Hippocampal formation (tissue), 2 donors: Measurements from ENCODE around the gene FOXF1.

Experiments
- DNase-seq, 2 donors: peaks; one replicate each; lab custom pipeline; 2025; lab: John Stamatoyannopoulos, UW

Gene FOXF1

DNA sequence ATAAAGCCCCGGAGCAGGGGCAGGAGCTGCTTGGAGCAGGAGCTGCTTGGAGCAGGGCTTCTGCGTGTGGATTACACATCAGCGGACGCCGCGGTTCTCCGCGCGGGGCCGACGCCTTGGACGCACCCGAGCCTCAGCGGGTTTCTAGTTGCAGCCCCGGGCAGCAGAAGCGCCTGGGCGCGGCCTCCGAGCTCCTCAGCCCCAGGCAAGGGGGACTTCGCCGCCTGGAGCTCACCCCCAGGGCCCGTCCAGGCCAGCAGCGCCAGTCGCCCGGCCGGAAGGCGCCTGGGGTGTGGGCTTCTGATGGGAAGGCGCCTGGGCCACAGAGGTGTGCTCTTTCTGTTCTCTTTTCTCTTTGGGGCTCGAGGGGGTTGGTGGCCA, 6.3 kb downstream of the FOXF1 start:
- no peak for DNase-seq

DNA sequence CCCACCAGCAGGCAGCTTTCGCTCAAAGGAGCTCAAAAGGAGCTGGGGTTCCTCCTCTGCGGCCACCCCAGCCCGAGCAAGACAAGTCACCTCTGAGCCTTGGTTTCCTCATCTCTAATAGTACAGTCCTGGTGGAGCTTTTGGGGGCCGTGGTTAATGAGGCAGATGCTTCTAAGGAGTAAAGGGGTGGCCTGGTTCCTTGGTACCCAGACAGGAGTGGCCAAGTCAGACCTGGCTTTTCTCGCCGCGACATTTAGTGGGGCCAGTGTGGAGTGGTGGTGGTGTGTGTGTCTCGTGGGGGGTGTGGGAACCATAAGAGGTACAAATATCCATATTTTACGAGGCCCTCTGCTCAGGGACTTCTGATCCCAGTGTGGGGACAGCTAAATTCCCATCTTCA, 6.7 kb downstream of the FOXF1 start:
- no peak for DNase-seq

DNA sequence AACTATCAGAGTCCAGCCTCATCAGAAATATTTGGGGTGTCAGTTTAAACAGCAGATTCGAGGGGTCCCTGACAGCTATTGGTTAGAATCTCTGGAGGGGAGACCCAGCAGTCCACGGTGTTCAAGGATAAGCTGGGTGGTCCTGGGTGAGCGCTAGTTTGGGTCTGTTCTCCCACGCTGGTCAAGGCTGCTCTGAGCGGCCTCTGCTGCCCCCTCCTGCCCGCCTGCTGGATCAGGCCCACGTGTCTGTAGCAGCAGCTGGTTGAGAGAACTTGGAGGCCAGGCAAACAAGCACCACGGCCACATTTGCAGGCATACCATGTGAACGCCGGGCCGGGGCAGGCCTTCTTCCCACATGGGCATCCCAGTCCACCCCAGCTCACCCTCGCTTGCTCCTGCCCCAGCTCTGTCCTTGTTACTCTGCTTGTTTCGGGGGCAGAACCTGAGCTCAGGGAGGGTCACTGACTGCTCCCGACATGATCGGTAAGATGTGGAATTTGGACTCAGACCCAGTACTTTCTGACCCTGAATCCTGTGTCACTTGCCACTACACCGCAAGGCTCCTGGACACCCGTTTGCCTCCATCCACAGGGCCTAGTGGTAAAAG, 7.4 kb downstream of the FOXF1 start:
- DNase-seq: peak in 1 of 2 donors; percentile 51

DNA sequence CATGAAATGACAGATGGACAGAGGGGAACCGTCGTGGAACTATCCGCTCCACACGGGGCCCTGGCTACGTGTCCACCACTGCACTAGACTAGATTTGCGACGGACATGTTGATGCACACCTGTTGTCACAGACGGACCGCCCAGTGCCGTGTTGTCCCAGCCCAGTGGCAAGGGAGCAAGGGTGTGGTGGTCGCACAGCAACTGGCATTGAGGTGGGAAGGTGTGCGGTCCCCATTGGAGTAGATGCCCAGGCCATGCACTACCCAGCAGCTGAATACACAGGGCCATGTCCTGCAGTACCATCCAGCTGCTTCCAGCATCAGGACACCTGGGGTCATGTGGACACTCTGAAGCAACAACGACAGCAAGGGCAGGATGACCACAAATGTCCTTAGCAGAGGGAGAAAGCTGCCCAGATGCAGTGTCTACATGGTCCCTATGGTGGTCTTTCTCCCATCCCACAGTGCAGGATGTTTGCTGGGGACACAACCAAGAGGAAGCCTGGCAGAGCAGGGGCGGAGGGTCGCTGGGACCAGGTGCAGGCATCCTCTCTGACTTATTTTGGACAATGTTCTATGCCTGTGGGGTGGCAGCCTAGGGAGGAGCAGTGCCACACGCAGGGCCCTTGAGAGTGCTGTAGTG, 8.8 kb downstream of the FOXF1 start:
- DNase-seq: no peak

DNA sequence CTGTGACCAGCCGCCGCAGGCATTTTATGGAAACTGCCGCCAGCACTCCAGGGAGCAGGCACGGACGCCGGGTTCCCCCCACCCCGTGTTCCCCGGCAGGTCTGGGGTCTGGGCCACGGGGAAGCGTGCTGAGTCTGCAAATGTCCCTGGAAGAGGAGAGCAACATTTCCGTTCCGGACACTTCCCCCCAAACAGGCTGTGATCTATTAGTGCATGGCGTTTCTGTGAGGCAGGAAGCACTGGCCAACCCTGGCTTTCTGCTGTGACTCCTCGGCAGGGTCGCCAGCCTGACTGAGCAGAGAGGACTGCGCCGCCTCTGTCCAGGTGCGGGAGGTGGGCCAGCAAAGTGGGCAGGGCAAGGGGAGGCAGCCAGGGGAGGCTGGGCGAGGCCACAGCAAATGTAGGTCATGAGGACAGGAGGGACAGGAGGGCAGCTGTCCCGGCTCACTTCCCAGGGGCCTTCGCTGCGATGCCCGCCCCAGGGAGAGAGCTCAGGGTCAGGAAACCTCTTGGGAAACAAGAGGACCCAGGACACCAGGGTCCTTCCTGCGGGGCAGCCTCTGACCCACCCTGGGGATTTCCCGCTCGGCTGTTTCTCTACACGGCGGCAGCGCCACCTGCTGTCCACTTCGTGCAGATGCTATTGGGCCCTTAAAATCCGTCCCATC, 9.5 kb downstream of the FOXF1 start:
- DNase-seq: peak; percentile 8 to 9

DNA sequence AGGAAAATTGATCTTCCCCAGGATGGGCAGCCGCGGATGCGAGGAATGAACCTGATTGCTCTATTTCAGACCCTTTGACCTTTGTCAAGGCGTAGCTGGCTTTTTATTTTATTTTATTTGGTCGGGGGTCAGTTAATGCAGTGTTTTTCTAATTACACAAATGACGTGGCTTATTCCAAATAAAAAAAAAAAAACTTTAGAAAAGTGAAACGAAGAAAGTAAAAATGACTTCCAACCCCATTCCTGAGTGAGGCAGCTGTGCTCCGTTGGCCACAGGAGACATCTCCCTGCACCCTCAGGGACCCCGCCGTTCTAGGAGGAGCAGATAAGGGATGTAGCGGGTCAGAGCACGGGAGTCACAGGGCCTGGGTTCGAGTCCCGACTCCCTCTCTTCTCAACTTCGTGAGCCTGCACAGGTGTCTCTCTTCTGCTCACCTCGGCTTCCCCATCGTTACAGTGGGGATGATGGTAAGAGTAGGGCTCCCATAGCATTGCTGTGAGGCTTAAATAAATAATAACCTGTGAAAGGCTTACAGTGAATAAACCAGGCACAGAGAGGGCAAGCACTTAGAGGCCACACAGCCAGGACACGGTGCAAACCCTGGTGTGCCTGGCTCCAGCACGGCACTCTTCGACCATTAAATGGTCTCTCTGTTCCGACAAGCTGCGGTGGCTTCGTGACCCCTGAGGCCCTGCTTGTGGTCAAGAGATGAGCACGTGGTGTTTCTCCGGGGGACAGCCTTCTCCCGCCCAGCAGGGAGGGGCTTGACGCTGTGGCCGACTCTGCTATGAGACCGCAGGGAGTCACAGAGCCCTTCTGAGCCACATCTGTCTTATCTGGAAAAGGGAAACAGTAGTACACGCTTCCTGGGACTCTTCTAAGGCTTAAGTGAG, 10.2 kb downstream of the FOXF1 start:
- DNase-seq: no peak

DNA sequence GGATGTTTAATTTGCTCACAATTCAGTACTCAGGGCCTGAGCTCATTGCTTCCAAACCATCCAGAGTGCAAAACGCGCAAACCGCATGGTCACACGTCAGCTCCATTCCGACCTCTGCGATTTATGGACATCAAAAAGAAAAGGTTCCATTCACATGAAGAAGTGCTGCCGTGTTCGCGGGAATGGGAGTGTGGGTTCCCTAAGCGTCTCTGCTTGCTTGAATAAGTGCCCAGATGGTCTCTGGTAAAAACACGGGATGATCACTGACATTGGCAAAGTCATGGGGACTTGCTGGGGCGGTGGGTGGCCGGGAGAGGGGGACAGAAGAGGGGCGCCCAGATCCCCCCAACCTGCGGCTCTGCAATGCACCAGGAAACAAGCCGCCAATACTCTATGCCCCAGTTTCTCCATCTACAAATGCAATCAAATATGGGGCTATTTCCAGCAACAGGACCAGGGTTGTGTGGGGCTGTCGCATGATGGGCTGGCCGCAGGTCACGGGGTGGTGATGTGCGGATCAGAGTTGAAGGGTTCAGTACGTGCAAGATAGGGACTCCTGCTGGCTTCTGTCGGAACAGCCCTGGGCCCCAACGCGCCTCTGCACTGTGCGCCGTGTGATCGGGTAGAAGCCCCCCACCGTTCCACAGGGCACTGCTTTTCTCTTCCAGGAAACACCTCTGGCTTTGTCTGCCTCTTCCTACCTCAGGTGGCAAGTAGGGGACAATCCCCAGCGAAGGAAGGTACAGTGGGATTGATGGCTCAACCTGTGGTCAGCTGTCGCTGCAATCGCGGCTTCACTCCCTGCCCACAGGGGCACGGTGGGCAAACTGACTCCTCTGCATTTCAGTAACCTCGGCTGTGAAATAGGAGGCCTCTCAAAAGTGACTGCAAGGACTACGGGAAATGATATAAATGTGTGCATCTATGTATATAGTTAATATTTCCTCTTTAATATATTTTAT, 11.2 kb downstream of the FOXF1 start:
- no peak for DNase-seq

DNA sequence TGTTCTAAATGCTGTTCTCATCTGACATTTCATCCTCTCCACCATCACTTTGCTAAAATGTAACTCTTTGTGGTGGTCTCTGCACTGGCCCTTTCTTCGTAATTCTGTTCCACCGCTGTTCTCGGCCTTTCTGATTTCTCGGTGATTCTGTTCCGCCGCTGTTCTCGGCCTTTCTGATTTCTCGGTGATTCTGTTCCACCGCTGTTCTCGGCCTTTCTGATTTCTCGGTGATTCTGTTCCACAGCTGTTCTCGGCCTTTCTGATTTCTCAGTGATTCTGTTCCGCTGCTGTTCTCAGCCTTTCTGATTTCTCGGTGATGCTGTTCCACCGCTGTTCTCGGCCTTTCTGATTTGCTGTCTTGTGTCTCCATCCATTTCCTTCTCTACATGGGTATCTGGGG, 12.3 kb downstream of the FOXF1 start:
- DNase-seq: no peak

DNA sequence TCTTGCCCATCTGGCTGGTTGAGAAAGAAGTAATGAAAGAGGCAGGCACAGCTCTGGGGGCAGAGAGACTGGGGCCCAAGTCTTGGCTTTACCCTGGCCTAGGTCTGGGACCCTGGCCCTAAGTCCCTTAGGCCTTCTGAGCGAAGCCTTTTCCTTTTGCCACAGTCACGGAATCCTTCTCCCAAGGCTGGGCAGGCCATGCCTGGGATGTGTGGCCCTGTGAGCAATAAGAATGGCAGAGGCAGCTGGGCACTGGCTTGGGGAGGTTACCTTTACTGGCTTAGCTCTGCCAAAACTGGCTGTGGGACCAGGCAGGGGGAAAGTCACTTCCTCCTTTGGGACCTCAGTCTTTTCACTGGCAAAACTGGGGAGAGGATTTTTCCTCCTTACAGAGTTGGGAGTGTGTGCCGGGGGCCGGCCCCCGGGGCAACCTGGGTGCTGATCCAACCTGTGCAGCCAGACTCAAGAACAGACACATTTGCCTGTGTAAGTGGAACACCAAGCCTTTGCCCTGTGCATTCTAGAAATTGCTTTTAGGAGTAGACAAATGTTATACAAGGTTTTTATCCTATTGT, 12.9 kb downstream of the FOXF1 start:
- no peak for DNase-seq

DNA sequence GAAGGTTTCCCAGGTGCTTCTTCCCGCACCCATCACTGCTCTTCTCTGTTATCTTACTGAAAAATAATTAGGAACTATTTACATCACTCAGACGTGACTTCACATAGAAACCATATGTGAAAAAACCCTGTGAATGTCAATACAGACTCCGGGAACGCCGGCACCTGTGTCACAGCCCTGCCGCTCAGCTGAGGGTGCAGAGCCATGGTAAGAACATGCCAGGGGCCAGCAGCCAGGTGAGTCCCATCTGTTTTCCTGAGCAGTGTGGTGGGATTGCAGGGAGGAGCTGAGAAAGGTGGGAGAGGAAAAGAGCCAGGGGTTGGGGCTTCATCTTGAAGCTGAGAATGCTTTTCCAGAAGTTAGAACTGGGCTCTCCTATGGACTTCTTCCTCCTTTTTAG, 13.7 kb downstream of the FOXF1 start:
- DNase-seq: no peak

DNA sequence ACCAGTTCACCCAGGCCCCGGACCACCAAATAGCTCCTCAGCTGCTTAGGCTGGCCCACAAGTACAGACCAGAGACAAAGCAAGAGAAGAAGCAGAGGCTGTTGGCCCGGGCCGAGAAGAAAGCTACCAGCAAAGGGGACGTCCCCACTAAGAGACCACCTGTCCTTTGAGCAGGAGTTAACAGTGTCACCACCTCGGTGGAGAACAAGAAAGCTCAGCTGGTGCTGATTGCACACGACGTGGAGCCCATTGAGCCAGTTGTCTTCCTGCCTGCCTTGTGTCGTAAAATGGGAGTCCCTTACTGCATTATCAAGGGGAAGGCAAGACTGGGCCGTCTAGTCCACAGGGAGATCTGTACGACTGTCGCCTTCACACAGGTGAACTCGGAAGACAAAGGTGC, 15.4 kb downstream of the FOXF1 start:
- DNase-seq: no peak

DNA sequence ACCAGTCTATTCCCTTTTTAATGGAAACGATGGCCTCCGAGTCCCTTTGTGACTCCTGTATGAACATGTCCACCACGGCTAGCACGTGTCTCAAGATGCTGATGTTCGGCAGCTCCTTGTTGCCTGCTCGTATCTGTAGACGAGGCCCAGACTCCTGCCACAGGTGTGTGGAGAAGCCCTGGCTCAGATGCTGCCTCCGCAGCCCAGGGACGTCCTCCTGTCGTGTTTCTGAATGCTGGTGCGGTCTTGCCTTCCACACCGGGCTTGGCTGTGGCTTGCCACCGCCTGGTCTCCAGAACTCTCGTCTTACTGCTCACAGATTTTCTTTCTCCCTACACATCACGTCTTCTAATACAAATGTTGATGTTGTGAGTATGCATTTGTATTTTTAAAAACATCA, 17.0 kb downstream of the FOXF1 start:
- DNase-seq: no peak

DNA sequence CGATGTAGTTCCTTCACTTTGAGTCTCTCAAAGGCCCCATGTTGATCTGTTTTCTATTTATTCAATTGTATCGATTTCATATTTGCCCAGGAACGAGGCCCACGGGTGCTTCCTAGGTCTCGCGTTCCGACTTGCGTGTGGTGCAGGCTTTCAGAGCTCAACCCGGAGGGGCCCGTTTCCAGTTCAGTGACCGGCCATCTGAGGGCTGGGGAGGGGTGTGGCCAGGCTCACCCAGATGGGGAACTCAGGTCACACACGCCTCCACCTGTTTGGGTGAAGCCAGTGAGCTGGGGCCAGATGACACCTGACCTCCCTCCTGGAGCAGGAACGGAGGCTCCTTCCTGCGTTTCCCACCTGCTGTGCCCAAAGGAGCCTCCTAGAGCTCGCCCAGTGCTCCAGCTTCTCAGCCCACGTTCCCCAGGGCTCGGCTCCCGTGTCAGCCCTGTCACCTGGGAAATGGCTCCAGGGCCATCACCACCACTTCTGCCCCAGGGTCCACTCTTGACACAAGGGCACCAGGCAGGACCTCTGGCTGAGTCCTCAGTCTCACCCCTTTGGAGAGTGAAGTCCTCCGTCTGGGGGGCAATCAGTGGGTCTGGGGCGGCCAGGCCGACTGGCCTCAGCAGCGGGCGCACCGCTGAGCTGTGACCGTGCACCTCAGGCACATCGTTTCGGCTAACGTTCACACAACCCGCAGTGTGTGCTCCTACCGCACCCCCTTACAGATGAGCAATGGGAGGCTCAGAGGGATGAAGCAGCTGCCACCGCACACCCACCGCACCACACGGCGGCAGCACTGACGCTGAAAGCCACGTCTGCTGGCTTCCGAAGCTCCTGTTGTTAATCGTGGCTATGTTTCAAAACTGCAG, 18.0 kb downstream of the FOXF1 start:
- DNase-seq: no peak

DNA sequence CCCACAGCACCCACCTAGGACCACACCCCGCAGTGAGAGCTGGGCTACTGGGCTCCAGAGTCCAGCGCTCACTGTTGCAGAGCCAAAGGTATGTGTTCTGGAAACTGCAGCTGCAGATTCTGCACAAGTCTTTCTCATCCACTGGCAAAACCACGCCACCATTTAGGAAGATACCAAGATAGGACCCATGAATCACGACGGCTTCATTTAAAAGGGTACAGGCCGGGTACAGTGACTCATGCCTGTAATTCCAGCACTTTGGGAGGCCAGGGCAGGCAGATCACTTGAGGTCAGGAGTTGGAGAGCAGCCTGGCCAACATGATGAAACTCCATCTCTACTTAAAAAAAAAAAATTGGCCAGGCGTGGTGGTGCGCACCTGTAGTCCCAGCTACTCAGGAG, 18.8 kb downstream of the FOXF1 start:
- DNase-seq: no peak

DNA sequence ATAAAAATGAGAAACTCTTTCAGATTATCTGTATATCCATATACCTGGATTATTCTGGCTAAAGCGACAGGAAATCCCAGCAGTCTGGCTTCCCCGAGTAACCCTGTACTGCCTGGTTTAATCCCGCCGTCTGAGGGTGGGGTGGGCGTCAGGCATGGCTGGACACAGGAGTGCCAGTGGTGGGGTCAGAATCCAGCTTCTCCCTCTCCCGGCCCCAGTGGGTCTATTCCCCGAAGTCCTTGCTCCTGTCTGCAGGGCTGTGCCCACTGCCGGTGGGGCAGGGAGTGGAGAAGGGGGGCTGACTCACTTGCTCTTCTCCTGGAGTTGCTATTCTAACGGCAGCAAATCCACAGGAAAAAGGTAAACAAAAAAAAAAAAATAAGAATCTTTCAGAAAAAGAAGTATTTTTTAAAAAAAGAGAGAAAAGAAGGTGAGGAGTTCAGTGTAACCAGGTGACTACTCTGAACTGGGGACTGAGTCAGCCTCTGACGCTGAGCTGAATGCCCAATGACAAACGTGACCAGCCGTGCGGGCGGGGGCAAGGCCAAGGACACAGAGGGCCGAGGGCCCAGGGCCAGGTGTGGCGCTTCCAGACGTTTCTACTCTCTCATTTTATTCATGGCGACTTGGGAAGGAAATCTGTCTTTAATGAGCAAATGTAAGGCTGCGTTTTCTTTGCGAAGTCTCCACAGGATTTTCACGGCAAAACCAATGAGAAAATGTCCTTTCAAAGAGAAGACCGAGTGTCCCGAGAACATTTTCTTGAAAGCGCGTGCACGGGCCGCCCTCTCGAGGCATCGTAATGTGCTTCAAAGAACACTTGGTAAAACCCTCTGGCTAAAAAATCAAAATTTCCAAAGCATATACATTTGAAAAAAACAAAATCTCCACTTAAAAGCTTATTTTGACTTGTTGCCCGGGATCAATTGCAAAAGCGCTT, 20.2 kb downstream of the FOXF1 start:
- DNase-seq: no peak

DNA sequence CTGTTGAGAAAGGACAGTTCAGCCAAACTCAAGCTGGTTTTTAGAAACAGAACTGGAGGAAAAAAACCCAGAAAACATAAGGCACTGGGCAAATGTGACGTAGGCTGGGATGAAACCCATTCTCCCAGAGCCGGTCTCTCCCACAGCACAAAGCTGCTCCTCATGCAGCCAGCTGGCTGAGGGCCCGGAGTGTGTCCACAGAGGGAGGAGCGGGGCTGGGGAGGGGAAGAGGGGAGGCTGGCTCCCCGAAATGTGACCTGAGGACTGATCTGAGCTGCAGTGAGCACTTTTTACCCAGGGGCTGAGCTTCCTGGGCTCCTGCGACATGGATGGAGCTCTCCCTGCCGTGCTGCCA, 20.8 kb downstream of the FOXF1 start:
- DNase-seq: peak; percentile 83 to 90

DNA sequence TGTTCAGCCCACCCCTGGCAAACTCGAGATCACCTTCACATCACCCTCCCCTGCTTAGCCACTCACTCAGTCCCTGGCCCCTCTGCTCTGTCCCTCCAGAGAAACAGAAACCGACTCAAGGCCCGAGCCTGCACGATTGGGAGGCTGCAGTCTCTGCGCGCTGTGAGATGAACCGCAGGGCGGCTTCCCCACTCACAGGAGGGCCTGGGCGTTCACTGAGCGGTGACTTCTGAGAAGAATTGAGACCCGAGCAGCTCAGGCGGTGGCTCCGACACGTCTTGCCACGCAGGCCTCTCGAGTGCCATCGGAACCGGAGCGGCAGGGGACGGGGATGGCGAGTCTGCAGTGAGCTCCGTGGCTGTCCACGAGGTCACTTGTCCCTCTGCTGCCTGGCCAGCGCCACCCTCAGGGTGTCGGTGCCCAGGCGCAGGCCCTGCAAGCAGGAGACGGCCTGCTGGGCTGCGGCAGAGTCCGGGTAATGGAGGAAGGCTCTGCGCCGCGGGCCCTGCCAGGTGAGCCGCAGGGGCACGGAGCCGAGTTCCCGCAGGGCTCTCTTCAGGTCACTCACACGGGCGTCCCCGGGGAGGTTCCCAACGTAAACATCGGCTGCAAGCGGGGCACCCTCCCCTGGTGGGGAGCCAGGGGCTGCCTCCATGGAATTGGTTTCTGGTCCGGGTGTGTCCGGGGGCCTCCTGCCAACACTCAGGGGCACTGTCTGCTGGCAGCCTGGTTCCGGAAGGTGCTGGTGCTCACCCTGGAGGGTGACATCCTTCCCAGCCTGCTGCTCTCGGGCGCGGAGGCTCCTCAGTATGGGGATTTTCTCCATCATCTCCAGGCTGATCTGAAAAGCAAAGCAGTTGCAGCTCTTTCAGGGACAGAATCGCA, 21.6 kb downstream of the FOXF1 start:
- no peak for DNase-seq

DNA sequence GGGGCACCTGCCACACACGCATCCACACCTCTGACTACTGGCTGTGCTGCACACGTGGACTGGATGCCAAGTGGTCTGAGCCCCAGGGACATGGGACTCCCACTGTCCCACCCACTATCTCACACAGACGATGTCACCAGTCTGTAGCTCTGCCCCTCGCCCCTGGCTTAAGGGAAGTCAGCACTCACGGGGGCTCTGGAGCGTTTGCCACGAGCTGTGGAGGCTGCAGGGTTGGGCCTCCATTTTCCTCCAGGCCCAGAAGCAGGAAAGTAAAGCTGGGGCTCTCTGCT, 22.1 kb downstream of the FOXF1 start:
- no peak for DNase-seq
